22Rv1 (cell line): ENCODE measurements around the gene ADCY10.

Experiments
- ZFX ChIP-seq: fragments of 450-650 bp; IDR thresholded peaks from 2 replicates; pipeline ENCODE4 v1.6.1; 2017; ENCODE audit warnings: antibody characterized with exemption, borderline replicate concordance
- TF ChIP-seq, protein P1 (sequence below): fragments of 450-650 bp; IDR thresholded peaks from 2 replicates; pipeline ENCODE4 v1.5.1; 2017; ENCODE audit warnings: mild to moderate bottlenecking

- TF ChIP-seq, protein P1, sequence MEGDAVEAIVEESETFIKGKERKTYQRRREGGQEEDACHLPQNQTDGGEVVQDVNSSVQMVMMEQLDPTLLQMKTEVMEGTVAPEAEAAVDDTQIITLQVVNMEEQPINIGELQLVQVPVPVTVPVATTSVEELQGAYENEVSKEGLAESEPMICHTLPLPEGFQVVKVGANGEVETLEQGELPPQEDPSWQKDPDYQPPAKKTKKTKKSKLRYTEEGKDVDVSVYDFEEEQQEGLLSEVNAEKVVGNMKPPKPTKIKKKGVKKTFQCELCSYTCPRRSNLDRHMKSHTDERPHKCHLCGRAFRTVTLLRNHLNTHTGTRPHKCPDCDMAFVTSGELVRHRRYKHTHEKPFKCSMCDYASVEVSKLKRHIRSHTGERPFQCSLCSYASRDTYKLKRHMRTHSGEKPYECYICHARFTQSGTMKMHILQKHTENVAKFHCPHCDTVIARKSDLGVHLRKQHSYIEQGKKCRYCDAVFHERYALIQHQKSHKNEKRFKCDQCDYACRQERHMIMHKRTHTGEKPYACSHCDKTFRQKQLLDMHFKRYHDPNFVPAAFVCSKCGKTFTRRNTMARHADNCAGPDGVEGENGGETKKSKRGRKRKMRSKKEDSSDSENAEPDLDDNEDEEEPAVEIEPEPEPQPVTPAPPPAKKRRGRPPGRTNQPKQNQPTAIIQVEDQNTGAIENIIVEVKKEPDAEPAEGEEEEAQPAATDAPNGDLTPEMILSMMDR: no peak
- no peak for TF ChIP-seq ZFX
Observed at GRCh38 chr1:167923324-167924056, 9.6 kb upstream of the ADCY10 start.
